Measurements from ENCODE around the gene EFNA4.
"Not testable (repeated sequence)": the region's sequence is repeated elsewhere in the genome, so short reads cannot be mapped to it uniquely, and the experiment has no call there.

The EFNA4 gene

DNA sequence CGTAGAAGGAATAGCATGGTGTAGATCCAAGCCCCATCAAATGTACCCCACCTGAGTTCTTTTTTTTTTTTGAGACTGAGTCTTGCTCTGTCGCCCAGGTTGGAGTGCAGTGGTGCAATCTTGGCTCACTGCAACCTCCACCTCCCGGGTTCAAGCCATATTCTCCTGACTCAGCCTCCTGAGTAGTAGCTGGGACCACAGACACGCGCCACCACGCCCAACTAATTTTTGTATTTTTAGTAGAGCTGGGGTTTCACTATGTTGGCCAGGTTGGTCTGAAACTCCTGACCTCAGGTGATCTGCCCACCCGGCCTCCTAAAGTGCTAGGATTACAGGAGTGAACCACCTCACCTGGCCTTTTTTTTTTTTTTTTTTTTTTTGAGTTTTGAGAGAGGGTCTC is 54.5 kb downstream of the EFNA4 start:
- not testable (repeated sequence) for H3K23ac ChIP-seq (ENCODE audit: low read depth, low read length, poor library complexity); H3K4me2 ChIP-seq (ENCODE audit: insufficient read depth, low read length, poor library complexity, severe bottlenecking); H2BK5ac ChIP-seq (ENCODE audit: low read length); H3K4me3 ChIP-seq (ENCODE audit: low read length in 2 of 2); DNase-seq (ENCODE audit: low spot score); H3K9ac ChIP-seq (ENCODE audit: low read depth, low read length, poor library complexity); H3K36me3 ChIP-seq (replicated peaks in 1 of 2; ENCODE audit: control insufficient read depth in 2 of 2, insufficient read depth in 2 of 2, low read length in 2 of 2); H4K8ac ChIP-seq (ENCODE audit: low read depth, low read length); H4K91ac ChIP-seq (ENCODE audit: low read depth, low read length, poor library complexity); H3K9me3 ChIP-seq (replicated peaks in 1 of 2; ENCODE audit: control insufficient read depth in 2 of 2, insufficient read depth in 1 of 2, low read depth in 1 of 2, low read length in 2 of 2); H2AFZ ChIP-seq (ENCODE audit: low read length); H3K4me1 ChIP-seq (ENCODE audit: control insufficient read depth in 2 of 2, insufficient read depth in 1 of 2, low read depth in 1 of 2, low read length in 2 of 2); H2AK5ac ChIP-seq (ENCODE audit: low read depth, low read length); H3K27ac ChIP-seq (replicated peaks; ENCODE audit: low read length); H2BK120ac ChIP-seq (ENCODE audit: low read depth, low read length); H3K14ac ChIP-seq (ENCODE audit: low read length); H2BK15ac ChIP-seq (ENCODE audit: low read length); H3K18ac ChIP-seq (ENCODE audit: low read length); H3K4ac ChIP-seq (ENCODE audit: low read length); H3K79me1 ChIP-seq (ENCODE audit: low read depth, low read length); H2BK12ac ChIP-seq (ENCODE audit: low read length)
- WGBS, 2 donors (ENCODE audit: extremely low coverage in 2 of 2, insufficient read length in 2 of 2, insufficient replicate concordance in 1 of 2): no CpG with 5 or more reads among the region's 7 CpGs
- H3K27me3 ChIP-seq (ENCODE audit: control insufficient read depth in 3 of 3, insufficient read depth in 3 of 3, low read depth in 1 of 3, low read length in 3 of 3): peaks cover 0 to 73% (median 2%) of the 10 kb centered on the region in 3 experiments
